ENCODE data around the gene CITED4. TPM values are rescaled to one million over a fixed set of nuclear protein-coding genes. Genes with fewer than 3 reads are reported as not detected.

Gene CITED4
- polyA plus RNA-seq, 4 donors, result 3.8 to 7.7 (median 4.7) TPM

- no peak for DNase-seq (ENCODE audit: low read depth in 4 of 4, low spot score in 3 of 4)
Measured at GRCh38 chr1:40838045-40838979, 23.9 kb downstream of the CITED4 start.

- DNase-seq (ENCODE audit: low read depth in 4 of 4, low spot score in 3 of 4), result no peak
Measured at GRCh38 chr1:40837601-40838000, 24.6 kb downstream of the CITED4 start.

DNA sequence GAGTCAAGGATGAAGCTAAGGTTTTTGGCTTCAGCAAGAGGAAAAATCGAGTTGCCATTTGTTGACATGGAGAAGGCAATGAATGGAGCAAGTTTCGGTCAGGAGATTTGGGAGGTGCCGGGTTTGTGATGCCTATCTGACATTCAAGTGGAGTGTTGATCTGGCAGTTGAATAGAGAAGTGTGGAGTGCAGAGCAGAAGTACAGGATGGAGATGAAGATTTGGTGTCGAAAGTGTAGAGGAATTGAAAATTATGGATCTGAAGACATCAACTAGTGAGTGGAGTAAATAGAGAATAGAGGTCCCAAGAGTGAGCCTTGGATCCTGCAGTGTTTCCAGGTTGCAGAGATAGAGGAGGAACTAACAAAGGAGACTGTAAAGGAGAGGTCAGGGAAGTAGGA is 25.9 kb downstream of the CITED4 start:
- no peak for DNase-seq (ENCODE audit: low read depth in 4 of 4, low spot score in 3 of 4)

DNA sequence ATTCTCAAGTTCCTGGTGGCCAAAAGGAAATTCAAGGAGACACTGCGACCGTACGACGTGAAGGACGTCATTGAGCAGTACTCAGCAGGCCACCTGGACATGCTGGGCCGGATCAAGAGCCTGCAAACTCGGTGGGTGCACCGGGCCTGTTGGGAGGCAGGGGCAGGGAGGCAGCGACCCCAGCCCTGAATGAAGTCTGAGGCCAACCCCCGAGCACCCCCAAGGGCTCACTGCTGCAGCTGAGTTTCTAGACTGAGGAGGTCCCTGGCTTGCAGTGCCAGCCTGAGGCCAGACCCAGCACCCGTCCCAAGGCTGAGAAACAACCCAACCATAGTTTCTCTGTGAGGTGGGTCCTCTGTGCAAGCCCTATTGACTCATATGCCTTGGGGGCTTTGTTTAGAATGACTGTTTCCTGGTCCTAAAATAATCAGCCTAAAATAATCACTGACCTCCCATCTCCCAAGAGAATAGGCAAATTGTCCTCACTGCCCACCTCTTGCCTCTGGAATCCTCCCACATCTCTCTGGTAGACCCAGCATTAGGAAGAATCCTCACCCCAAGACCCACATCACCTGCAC is 27.1 kb downstream of the CITED4 start:
- DNase-seq (ENCODE audit: low read depth in 4 of 4, low spot score in 3 of 4), result no peak

DNA sequence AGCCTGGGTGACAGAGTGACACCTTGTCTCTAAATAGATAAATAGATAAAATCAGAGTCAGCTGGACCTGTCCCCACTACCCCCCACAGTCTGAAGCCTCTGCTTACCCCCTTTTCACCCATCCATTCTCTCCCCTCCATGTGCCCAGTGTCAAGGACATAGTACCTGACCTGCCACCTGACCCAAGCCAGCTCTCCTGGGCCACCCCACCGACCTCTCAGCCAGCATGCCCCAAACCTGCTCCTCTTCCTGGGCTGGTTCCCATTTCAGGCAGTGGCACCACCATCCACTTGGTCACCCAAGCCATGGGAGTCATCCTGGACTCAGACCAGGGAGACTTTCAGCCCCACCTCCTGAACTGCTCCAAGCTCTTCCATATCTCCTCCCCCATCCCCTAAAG is 28.2 kb downstream of the CITED4 start:
- DNase-seq (ENCODE audit: low read depth in 4 of 4, low spot score in 3 of 4), result no peak

GRCh38 chr1:40831001-40831732 is 31.0 kb downstream of the CITED4 start:
- DNase-seq (ENCODE audit: low read depth in 4 of 4, low spot score in 3 of 4), result no peak

DNA sequence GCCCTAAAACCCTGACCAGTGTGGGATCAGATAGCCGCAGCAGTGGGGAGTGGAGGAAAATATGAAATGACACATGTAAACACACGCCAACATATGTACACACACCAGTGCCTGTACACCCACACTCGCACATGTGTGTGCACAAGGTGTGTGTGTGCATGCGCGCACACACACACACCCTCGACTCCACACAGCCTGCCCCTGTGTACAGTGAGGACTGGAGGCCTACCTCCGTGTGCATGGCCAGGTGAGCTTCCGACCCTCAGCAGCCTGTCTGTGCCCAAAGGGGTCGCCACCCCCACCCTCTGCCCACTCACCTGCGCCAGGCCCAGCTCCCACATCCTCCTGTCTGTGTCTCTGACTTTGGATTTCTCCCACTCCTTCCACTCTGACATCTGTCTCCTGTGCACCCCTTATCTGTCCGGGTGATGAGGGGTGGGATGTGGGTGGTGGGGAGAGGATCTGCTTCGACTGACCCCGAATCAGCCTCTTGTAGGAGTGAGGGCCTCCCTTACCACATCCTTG is 31.7 kb downstream of the CITED4 start:
- no peak for DNase-seq (ENCODE audit: low read depth in 4 of 4, low spot score in 3 of 4)

DNA sequence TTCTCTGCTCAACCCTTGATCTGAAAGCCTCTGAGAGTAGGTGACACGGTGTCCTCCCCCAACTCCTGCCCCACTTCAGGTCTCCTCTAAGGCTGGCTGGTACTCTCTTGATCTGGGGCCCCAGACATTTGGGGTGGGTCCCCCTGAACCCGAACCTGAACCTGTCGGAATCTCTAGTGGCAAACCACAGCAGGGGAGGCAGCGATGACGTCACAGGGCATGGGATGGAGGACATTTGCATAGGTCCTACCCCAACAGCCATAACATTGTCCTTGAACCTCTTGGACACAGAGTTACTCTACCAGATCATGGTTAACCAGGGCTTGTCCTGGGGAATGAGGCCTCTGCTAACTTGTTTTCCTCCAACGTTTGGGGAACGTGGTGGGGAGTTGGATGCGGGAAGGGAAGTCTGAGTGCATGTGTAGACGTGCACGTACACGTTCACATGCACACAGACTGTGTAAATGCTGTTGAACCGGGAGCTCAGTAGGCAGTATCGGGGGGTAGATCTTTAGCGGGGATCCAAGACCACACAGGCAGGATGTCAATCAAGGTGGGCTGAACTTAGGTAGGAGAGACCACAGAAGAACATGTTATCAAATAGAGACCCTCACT is 32.4 kb downstream of the CITED4 start:
- DNase-seq (ENCODE audit: low read depth in 4 of 4, low spot score in 3 of 4), result no peak

DNA sequence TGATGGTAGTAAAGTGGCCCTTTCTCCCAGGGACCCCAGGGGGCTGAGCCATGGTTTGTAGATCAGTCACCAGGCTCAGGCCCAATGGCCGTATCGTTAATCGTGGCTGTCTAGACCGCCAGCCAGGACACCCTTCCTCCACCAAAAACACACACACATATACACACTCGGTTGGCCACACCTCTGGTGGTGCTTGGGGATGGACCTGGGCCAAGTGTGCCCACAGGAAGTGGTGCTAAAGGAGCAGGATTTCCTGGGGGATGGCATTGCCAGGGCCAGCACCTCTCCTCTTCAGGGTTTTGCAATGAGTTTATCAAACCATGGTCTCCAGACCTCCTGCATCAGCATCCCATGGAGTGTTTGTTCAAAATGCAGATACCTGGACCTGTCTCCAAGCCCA is 36.2 kb downstream of the CITED4 start:
- DNase-seq (ENCODE audit: low read depth in 4 of 4, low spot score in 3 of 4), result no peak

GRCh38 chr1:40825435-40825788 is 36.8 kb downstream of the CITED4 start:
- DNase-seq (ENCODE audit: low read depth in 4 of 4, low spot score in 3 of 4), result no peak

DNA sequence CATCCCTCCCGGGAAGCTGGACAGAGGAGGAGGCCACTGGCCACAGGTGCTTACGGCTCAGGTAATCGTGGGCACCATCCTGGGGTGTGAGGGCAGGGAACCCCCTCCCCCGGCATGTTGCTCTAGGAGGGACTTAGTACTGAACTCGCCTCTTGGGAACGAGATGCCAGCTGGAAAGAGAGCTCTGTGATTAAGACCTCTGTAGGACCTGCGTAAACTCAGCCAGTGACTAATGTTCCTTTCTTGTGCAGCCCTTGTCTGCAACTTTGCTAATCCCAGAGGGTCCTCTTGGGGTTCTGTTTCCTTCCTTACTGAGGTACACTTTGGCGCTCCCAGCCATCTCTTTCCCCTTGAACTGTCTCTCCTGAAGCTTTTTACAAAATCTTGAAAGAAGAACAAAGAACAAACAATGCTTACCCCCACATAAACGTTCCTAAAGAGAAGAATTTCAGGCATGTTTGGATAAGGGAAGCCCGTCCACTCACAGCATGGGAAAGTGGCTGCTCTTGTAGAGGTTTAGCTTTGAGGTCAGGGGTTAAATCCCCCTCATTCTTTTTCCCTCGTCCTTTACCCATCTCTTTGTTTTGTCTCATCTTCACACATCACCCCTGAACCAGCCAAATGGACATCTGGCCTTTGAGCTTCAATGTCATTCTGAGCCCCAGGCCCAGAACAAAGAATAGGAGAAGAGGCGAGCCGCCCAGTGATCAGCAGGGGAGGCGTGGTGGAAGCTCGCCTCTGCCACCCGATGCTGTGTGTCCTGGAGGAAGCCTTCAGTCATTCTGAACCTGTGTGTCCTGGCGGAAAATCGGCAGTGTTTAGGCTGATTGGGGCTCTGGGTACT is 37.4 kb downstream of the CITED4 start:
- no peak for DNase-seq (ENCODE audit: low read depth in 4 of 4, low spot score in 3 of 4)

DNA sequence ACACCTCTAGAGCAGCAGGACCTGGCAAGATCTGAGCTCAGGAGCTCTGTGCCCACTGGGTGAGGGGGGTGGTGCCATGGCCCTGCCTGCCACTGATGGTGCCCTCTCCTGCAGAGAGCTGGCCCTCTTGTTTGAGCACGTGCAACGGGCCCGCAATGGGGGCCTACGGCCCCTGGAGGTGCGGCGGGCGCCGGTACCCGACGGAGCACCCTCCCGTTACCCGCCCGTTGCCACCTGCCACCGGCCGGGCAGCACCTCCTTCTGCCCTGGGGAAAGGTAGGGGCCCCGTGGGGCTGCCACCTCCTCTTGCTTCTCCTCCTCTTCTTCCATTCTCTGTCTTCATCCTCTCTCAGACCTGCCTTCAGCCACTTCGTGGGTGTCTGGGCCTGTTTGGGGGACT is 38.2 kb downstream of the CITED4 start:
- DNase-seq (ENCODE audit: low read depth in 4 of 4, low spot score in 3 of 4), result no peak

DNA sequence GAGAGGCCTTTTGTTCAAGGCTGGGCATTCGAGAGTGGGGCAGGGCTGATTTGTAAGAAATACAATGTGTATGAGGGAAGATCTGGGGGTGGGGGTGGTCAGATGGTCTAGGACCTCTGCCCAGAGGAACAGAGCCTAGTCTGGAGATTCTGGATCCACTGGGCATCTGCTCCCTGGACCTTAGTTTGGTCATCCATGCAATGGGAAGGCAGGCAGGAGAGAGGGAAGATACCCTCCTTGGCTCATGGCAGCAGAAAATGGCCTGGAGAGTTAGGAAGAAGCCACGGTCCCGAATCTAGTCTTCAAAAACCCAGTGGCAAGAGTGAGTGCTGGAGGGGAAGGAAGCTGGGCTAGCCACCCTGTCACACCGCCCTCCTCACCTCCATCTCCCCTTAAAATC is 38.8 kb downstream of the CITED4 start:
- DNase-seq (ENCODE audit: low read depth in 4 of 4, low spot score in 3 of 4), result no peak

DNA sequence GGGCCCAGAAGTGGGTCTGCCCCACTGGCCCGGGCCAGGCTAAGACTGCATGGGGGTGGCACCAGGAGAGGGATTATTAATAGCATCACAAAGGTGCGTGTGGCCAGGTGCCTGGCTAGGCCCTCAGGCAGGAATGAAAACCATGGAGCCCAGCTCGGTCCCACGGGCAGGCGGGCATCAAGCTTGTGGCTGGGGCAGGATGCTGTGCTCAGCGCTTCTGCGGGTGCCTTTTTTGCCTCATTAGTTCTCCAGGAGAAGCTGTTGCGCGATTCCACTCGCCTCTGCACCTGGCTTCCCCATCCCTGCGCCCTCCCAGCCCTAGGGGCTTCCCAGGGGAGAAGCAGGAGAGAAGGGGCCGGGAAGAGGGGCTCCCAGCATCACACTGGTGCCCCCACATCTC is 39.3 kb downstream of the CITED4 start:
- DNase-seq (ENCODE audit: low read depth in 4 of 4, low spot score in 3 of 4), result no peak

GRCh38 chr1:40820911-40821693 is 41.1 kb downstream of the CITED4 start:
- DNase-seq (ENCODE audit: low read depth in 4 of 4, low spot score in 3 of 4), result no peak

GRCh38 chr1:40820251-40820797 is 41.8 kb downstream of the CITED4 start:
- no peak for DNase-seq (ENCODE audit: low read depth in 4 of 4, low spot score in 3 of 4)

- no peak for DNase-seq (ENCODE audit: low read depth in 4 of 4, low spot score in 3 of 4)
Measured at GRCh38 chr1:40819101-40819500, 43.1 kb downstream of the CITED4 start.

GRCh38 chr1:40818264-40818961 is 43.8 kb downstream of the CITED4 start:
- DNase-seq (ENCODE audit: low read depth in 4 of 4, low spot score in 3 of 4), result no peak

Measured in right renal pelvis (tissue), 4 donors.